B cell (primary cell): ENCODE measurements around the gene ITPK1.

ENCODE experiments used
- CTCF ChIP-seq: fragments of 200-600 bp; IDR thresholded peaks from one replicate; pipeline ENCODE4 v1.8.0; 2022; ENCODE audit warnings: antibody characterized with exemption, mild to moderate bottlenecking
- EZH2 ChIP-seq: IDR thresholded peaks from 2 replicates; pipeline ENCODE4 v1.6.1; 2012; ENCODE audit warnings: borderline replicate concordance, low read depth, mild to moderate bottlenecking, moderate library complexity, low read length; ENCODE audit not compliant: insufficient read depth, poor library complexity, severe bottlenecking

- TF ChIP-seq EZH2 (no peak), CTCF (no peak)
These were observed 152.2 kb downstream of the ITPK1 start for GRCh38 chr14:92963301-92964123.
